AG09309 (cell line): Measurements from ENCODE around the gene PLEKHM1.

Experiments
- DNase-seq: peaks from one replicate; pipeline ENCODE4 v3.0.0-alpha.2; 2010; ENCODE audit warnings: low read depth
- H3K4me3 ChIP-seq: 2 replicates; pipeline ENCODE4 v1.5.1; 2011; ENCODE audit warnings: mild to moderate bottlenecking, low read depth, low read length, moderate library complexity; ENCODE audit not compliant: control insufficient read depth
- CTCF ChIP-seq: IDR thresholded peaks from 2 replicates; pipeline ENCODE4 v1.5.1; 2011; ENCODE audit warnings: mild to moderate bottlenecking, low read depth, low read length, inconsistent platforms; ENCODE audit not compliant: insufficient read depth, control insufficient read depth; ENCODE audit errors: missing control alignments

The PLEKHM1 gene

GRCh38 chr17:45403906-45404490 lies 86.5 kb downstream of the PLEKHM1 start:
- no peak for DNase-seq
- no peak for TF ChIP-seq CTCF
- H3K4me3 ChIP-seq = no peak overlapping the region

GRCh38 chr17:45402916-45403315 lies 87.6 kb downstream of the PLEKHM1 start:
- H3K4me3 ChIP-seq = no peak overlapping the region
- TF ChIP-seq CTCF = no peak
- no peak for DNase-seq

DNA sequence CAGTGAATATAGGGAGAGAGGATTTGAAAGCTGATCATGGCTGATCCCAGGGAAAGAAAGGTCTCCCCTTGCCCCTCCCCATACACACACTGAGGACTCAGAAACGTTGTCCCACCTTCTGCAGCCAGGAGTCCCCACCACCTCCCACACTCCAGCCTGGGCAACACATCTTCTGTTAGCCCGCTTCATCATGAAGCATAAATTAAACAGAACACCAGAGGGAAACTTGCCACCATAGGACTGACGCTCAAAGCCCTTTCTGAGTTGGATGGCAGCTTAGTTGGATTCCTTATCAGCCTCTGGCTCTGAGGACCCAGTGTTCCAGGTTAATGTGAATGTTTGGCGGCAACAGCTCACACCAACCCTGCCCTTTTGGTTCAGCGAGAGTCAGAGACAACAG lies 91.7 kb downstream of the PLEKHM1 start:
- DNase-seq = no peak
- TF ChIP-seq CTCF = no peak
- no peak overlapping the region for H3K4me3 ChIP-seq

DNA sequence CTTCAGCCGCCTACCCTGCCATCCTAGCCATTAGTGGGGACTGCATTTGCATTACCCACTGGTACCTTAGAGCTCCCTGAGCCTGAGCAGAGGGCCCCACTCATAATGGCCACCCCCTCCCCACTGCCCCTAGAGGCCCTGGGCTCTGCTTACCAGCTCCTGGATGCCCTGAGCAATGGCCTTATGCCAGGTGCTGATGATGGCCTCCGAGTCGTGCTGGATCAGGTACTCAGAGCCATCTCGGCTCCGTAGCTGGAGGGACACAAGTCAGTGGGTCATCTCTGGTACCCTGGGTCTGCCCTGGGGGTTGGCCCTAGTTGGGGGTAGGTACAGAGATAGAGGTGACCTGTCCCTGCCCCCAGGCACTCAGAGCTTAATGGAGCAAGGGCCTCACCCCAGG lies 92.7 kb downstream of the PLEKHM1 start:
- TF ChIP-seq CTCF = no peak
- no peak overlapping the region for H3K4me3 ChIP-seq
- no peak for DNase-seq

- DNase-seq = no peak
- TF ChIP-seq CTCF = no peak
- H3K4me3 ChIP-seq = no peak overlapping the region
These were observed 93.9 kb downstream of the PLEKHM1 start for GRCh38 chr17:45396496-45397205.

DNA sequence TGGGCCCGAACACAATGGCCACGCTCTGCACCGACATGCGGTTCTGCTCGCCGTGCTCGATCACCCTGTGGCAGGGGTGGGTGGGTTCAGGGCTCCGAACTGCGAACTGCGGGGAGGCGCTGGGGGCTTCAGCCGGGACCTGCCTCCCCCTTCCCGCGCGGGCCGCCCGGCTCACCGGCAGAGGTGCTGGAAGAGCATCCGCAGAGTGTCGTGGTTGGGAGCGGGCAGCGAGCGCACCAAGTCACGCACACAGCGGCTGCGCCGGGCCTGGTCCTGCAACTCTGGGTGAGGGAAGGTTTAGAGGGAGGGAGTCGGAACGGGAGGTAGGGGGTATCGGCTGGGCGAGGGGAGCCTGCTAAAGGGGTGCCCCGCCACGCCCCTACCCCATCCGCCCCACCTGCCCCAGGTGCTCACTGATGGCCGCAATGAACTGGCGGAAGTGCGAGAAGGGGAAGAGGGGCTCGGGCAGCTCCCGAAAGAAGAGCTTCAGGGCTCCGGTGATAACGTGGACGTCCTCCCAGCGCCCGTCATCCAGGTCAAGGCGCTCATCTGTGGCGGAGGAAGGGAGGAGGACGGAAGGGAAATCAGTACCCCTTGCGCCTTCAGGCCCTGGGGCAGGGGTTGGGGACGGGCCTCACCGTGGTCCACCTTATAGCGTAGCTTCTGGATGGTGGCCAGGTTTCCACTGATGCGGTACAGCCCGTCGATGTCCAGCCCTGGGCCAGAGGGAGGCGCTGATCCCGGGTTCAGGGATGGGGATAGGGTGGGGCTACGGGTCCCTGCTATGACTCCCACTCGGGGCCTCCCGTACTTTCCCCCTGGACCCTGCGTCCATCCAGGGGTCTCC lies 94.7 kb downstream of the PLEKHM1 start:
- TF ChIP-seq CTCF = no peak
- H3K4me3 ChIP-seq = no peak overlapping the region; the same call in 1 of the 2 replicates
- DNase-seq = no peak
